ENCODE results near the gene CDC34. TPM values are rescaled to one million over a fixed set of nuclear protein-coding genes. Genes with fewer than 3 reads are reported as not detected.

Gene CDC34
- total and polyA plus RNA-seq, 2 of the 8 experiments (the other 6 are each of a cell fraction or from before 2014, with no cell fraction given) = 95.9 to 129 TPM

DNA sequence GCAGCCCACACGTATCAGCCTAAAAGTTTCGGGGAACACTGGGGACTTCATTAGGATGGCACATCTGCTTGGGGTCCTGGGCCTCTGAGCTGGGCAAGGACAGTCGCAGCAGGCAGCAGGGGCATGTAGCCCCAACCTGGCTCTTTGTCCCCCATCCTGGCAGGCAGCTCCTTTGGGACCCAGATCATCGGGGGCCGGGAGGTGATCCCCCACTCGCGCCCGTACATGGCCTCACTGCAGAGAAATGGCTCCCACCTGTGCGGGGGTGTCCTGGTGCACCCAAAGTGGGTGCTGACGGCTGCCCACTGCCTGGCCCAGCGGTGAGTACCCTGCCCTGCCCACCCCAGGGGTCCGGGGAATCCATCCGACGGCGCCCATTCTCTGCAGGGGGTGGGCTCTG is 15.6 kb downstream of the CDC34 start:
- 94% methylated on average over 8 of the region's 15 CpGs; no CpG with 5 or more reads in 1 of the 2 experiments for WGBS, 2 experiments (ENCODE audit: extremely low coverage in 1 of 2, insufficient coverage in 1 of 2, insufficient read length in 1 of 2, insufficient replicate concordance in 2 of 2, low coverage in 1 of 2, low lambda C conversion rate in 2 of 2, missing lambda C conversion rate in 1 of 2)
- Histone ChIP-seq H4K5ac (ENCODE audit: insufficient read length, low read depth, low read length) (no peak overlapping the region), H3K79me1 (ENCODE audit: low read depth, low read length) (no peaks in the 10 kb centered on the region), H3K4ac (replicated peaks; ENCODE audit: insufficient read length, low read depth, low read length) (no peak overlapping the region), H3K36me3 (ENCODE audit: control insufficient read depth in 2 of 4, insufficient read depth in 4 of 4, low read length in 3 of 4) (peaks cover 0 to 5% (median under 1%) of the 10 kb centered on the region in 4 experiments; a peak in 2 of 8 replicates), H3K4me3 (ENCODE audit: extremely low read depth in 1 of 4, insufficient read depth in 2 of 4, low read depth in 3 of 4, low read length in 4 of 4) (no peak overlapping the region), H4K91ac (replicated peaks; ENCODE audit: insufficient read length, low read length) (no peak overlapping the region), H3K23me2 (ENCODE audit: low read depth, low read length) (peaks cover 3% of the 10 kb centered on the region; the same call in 1 of the 2 replicates), H3K79me2 (ENCODE audit: control insufficient read depth in 1 of 2, insufficient read depth in 2 of 2, low read length in 2 of 2) (no peaks in the 10 kb centered on the region), H3K23ac (ENCODE audit: insufficient read length) (no peak overlapping the region), H4K8ac (ENCODE audit: extremely low read depth, insufficient read depth, low read length) (peak overlapping the region; percentile 51; the same call in 1 of the 2 replicates), H2BK120ac (replicated peaks; ENCODE audit: low read depth, low read length) (no peak overlapping the region), H3K4me2 (ENCODE audit: insufficient read depth in 1 of 2, low read depth in 2 of 2, low read length in 2 of 2) (no peak overlapping the region), H3K56ac (replicated peaks; ENCODE audit: insufficient read length, low read depth, low read length) (no peak overlapping the region), H3K9me3 (ENCODE audit: insufficient read depth in 2 of 2, low read depth in 1 of 2, low read length in 1 of 2) (no peaks in the 10 kb centered on the region), H4K20me1 (replicated peaks in 1 of 2; ENCODE audit: control insufficient read depth in 1 of 2, insufficient read depth in 2 of 2, low read length in 2 of 2) (peaks cover 2 to 9% of the 10 kb centered on the region in 2 experiments), H2AFZ (ENCODE audit: low read length) (no peak overlapping the region), H2BK5ac (ENCODE audit: low read depth, low read length) (no peak overlapping the region), H3K27me3 (replicated peaks in 1 of 4; ENCODE audit: control insufficient read depth in 3 of 4, extremely low read depth in 1 of 4, insufficient read depth in 3 of 4, low read length in 3 of 4) (no peaks in the 10 kb centered on the region), H2BK20ac (ENCODE audit: low read length) (no peak overlapping the region), H3K4me1 (replicated peaks in 1 of 4; ENCODE audit: control insufficient read depth in 3 of 4, insufficient read depth in 4 of 4, low read length in 3 of 4) (peaks cover 0 to 3% (median under 1%) of the 10 kb centered on the region in 4 experiments; a peak in 3 of 7 replicates), H2BK12ac (ENCODE audit: low read depth, low read length) (no peak overlapping the region), H3K14ac (ENCODE audit: insufficient read length) (no peak overlapping the region), H2AK5ac (ENCODE audit: low read depth, low read length) (no peak overlapping the region), H3K18ac (ENCODE audit: extremely low read depth, low read length) (no peak overlapping the region), H3K9ac (replicated peaks in 1 of 4; ENCODE audit: extremely low read depth in 1 of 4, low read depth in 3 of 4, low read length in 3 of 4) (no peak overlapping the region), H2BK15ac (ENCODE audit: low read length) (no peak overlapping the region), H3K27ac (ENCODE audit: low read depth, low read length) (no peak overlapping the region)
- TF ChIP-seq NRF1 (IDR thresholded peaks at IDR 0.05; ENCODE audit: low read depth, low read length) (no peak), MAFK (IDR thresholded peaks at IDR 0.05; ENCODE audit: low read depth, low read length) (no peak), SAP30 (IDR thresholded peaks at IDR 0.05; ENCODE audit: insufficient read depth, insufficient replicate concordance, low read length) (no peak), TBP (IDR thresholded peaks at IDR 0.05; ENCODE audit: low read depth, low read length) (no peak), CREB1 (IDR thresholded peaks at IDR 0.05) (no peak), TAF7 (optimal IDR thresholded peaks at IDR 0.05; ENCODE audit: borderline replicate concordance, low read depth, low read length) (no peak)
- FAIRE-seq = no peak
- DNase-seq (ENCODE audit: low read depth in 1 of 2, low spot score in 2 of 2) = no peak
- ChIA-PET CTCF (ENCODE audit: partially characterized antibody) (no interaction called here), POLR2A (ENCODE audit: partially characterized antibody) (interaction anchor here (0.9 to 7.3 kb wide), 7 partner anchors 8 to 38 kb away, joined by 3 to 40 read pairs (median 4); partner anchors contain the start of gene CDC34)

All from H1 (cell line).